HCT116 (cell line): ENCODE data around the gene CUL9. TPM values are rescaled to one million over a fixed set of nuclear protein-coding genes. Genes with fewer than 3 reads are reported as not detected.

Experiments used
- ATAC-seq: fragments of 200-7000 bp; cut with Tn5 transposase; 2 replicates; pipeline ENCODE4 v1.9.1; 2020; ENCODE audit warnings: mild to moderate bottlenecking, moderate library complexity
- BruUV-seq: library from RNA; stranded (reverse); fragments of 400-500 nt; replicated peaks from 2 replicates; lab custom pipeline; 2021; lab: Mats Ljungman, UMichigan
- CTCF ChIA-PET: fragments of 300-600 bp; sonication (Branson Sonifier 250); formaldehyde crosslinking; loops from one replicate; lab custom pipeline; 2021; ENCODE audit warnings: antibody characterized with exemption; lab: Charles Lee
- POLR2A ChIA-PET: fragments of 300-600, 350-600 bp; sonication (Branson Sonifier 250); formaldehyde crosslinking; loops from one replicate; lab custom pipeline; 2021; ENCODE audit warnings: antibody characterized with exemption; lab: Charles Lee
- RAD21 ChIA-PET, 2 experiments: fragments of 300-600 bp; sonication (Branson Sonifier 250); formaldehyde crosslinking; loops; one replicate each; lab custom pipeline; 2023; ENCODE audit warnings: low total read pairs in 2 of 2; ENCODE audit not compliant: uncharacterized antibody in 2 of 2, unreplicated experiment in 2 of 2, low non-redundant PET in 1 of 2; lab: Charles Lee
- DNase-seq: peaks from one replicate; pipeline ENCODE4 v3.0.0-alpha.2; 2010; ENCODE audit warnings: low read depth, low spot score
- H2AFZ ChIP-seq: fragments of 200-600 bp; shearing (Covaris generic), sonication (generic); 2 replicates; pipeline ENCODE4 v1.6.1; 2017; ENCODE audit warnings: low read depth, mixed run types, mixed read lengths, antibody characterized with exemption, low read length; ENCODE audit not compliant: poor library complexity, severe bottlenecking
- H3K27ac ChIP-seq: 2 replicates; pipeline ENCODE4 v1.5.1; 2012; ENCODE audit warnings: low read depth, low read length
- H3K27me3 ChIP-seq: fragments of 200-600 bp; sonication (generic); 2 replicates; pipeline ENCODE4 v1.6.1; 2016; ENCODE audit warnings: mixed run types, low read length, mixed read lengths; ENCODE audit not compliant: insufficient read depth
- H3K36me3 ChIP-seq, 2 experiments: fragments of 200-500 bp in 1 of 2; fragments of 200-600 bp in 1 of 2; sonication (Bioruptor generic) in 1 of 2; sonication (generic) in 1 of 2; 2 replicates each; pipeline versions ENCODE4 v1.5.1 to v1.6.1; 2014 to 2016; ENCODE audit warnings: low read length in 2 of 2, inconsistent platforms in 1 of 2, mixed read lengths in 1 of 2, mixed run types in 1 of 2; ENCODE audit not compliant: insufficient read depth in 2 of 2, control insufficient read depth in 1 of 2
- H3K4me1 ChIP-seq, 2 experiments: fragments of 200-600 bp in 1 of 2; sonication (generic) in 1 of 2; 2 replicates each; pipeline versions ENCODE4 v1.5.1 to v1.6.1; 2012 to 2017; ENCODE audit warnings: low read length in 2 of 2, inconsistent platforms in 1 of 2, mild to moderate bottlenecking in 1 of 2, mixed read lengths in 1 of 2, mixed run types in 1 of 2, moderate library complexity in 1 of 2; ENCODE audit not compliant: insufficient read depth in 2 of 2, control insufficient read depth in 1 of 2
- H3K4me2 ChIP-seq: fragments of 200-600 bp; sonication (generic); 2 replicates; pipeline ENCODE4 v1.6.1; 2017; ENCODE audit warnings: mixed run types, low read length, mixed read lengths
- H3K4me3 ChIP-seq, 2 experiments: fragments of 200-600 bp in 1 of 2; sonication (generic) in 1 of 2; replicated peaks in 1 of 2; 2 replicates each; pipeline ENCODE4 v1.5.1; 2011 to 2016; ENCODE audit warnings: low read length in 2 of 2, control low read depth in 1 of 2, low read depth in 1 of 2, mild to moderate bottlenecking in 1 of 2, mixed read lengths in 1 of 2, mixed run types in 1 of 2
- H3K79me2 ChIP-seq: fragments of 200-600 bp; sonication (generic); 2 replicates; pipeline ENCODE4 v1.6.1; 2017; ENCODE audit warnings: mild to moderate bottlenecking, mixed run types, low read length, moderate library complexity, mixed read lengths; ENCODE audit not compliant: insufficient read depth
- H3K9ac ChIP-seq: fragments of 200-600 bp; sonication (generic); 2 replicates; pipeline ENCODE4 v1.6.1; 2016; ENCODE audit warnings: low read length, mixed read lengths
- H3K9me2 ChIP-seq: fragments of 200-600 bp; sonication (generic), shearing (Covaris generic); 2 replicates; pipeline ENCODE4 v1.6.1; 2017; ENCODE audit warnings: mixed run types, mild to moderate bottlenecking, moderate library complexity; ENCODE audit not compliant: insufficient read depth
- H3K9me3 ChIP-seq, 2 experiments: fragments of 200-500 bp in 1 of 2; fragments of 200-600 bp in 1 of 2; sonication (Bioruptor generic) in 1 of 2; sonication (generic) in 1 of 2; 2 replicates each; pipeline ENCODE4 v1.6.1; 2014 to 2017; ENCODE audit warnings: low read length in 2 of 2, mixed read lengths in 2 of 2, inconsistent platforms in 1 of 2, low read depth in 1 of 2, mild to moderate bottlenecking in 1 of 2, mixed run types in 1 of 2, moderate library complexity in 1 of 2; ENCODE audit not compliant: control insufficient read depth in 1 of 2, insufficient read depth in 1 of 2
- H4K20me1 ChIP-seq: fragments of 200-600 bp; sonication (generic), shearing (Covaris generic); 2 replicates; pipeline ENCODE4 v1.6.1; 2017; ENCODE audit warnings: mixed run types, mild to moderate bottlenecking, moderate library complexity; ENCODE audit not compliant: insufficient read depth
- CBX3 ChIP-seq: IDR thresholded peaks from 2 replicates; pipeline ENCODE4 v1.6.1; 2012; ENCODE audit warnings: low read depth
- EGR1 ChIP-seq: IDR thresholded peaks from 2 replicates; pipeline ENCODE4 v1.6.1; 2012; ENCODE audit warnings: low read depth
- ELF1 ChIP-seq: IDR thresholded peaks from 2 replicates; pipeline ENCODE4 v1.6.1; 2012; ENCODE audit warnings: low read depth, borderline replicate concordance
- EZH2 ChIP-seq: fragments of 200-600 bp; sonication (generic); IDR thresholded peaks from 2 replicates; pipeline ENCODE4 v1.6.1; 2017; ENCODE audit warnings: antibody characterized with exemption, mixed run types
- FOSL1 ChIP-seq: IDR thresholded peaks from 2 replicates; pipeline ENCODE4 v1.6.1; 2012; ENCODE audit warnings: low read depth
- TCF7L2 ChIP-seq: IDR thresholded peaks from 2 replicates; pipeline ENCODE4 v1.7.0; 2011; ENCODE audit warnings: borderline replicate concordance, inconsistent platforms; ENCODE audit not compliant: insufficient read depth, insufficient read length; ENCODE audit errors: extremely low read depth
- ZFX ChIP-seq: fragments of 450-650 bp; IDR thresholded peaks from 2 replicates; pipeline ENCODE4 v1.6.1; 2017
- intact Hi-C: fragments of 100-400 bp; cut with micrococcal nuclease; formaldehyde crosslinking; loops from 2 replicates; pipeline ENCODE4 v1.10.0; 2022
- total RNA-seq: library from RNA; stranded (reverse); gene quantifications from one replicate; pipeline ENCODE4 v1.2.1, GENCODE V29; 2021; ENCODE audit not compliant: unreplicated experiment
- TF ChIP-seq, protein P1 (sequence below), 3 experiments: fragments of 200-600 bp in 1 of 3; sonication (generic) in 1 of 3; IDR thresholded peaks in 2 of 3; conservative IDR thresholded peaks in 1 of 3; 2 replicates each; pipeline ENCODE4 v1.5.1; 2012 to 2017; ENCODE audit warnings: low read depth in 2 of 3, low read length in 2 of 3, antibody characterized with exemption in 1 of 3, borderline replicate concordance in 1 of 3, control low read depth in 1 of 3, mild to moderate bottlenecking in 1 of 3, mixed read lengths in 1 of 3, mixed run types in 1 of 3, moderate library complexity in 1 of 3; ENCODE audit not compliant: insufficient read depth in 1 of 3

CUL9 gene
- total RNA-seq, 1 experiment from 2014 or later, result 36.5 TPM

DNA sequence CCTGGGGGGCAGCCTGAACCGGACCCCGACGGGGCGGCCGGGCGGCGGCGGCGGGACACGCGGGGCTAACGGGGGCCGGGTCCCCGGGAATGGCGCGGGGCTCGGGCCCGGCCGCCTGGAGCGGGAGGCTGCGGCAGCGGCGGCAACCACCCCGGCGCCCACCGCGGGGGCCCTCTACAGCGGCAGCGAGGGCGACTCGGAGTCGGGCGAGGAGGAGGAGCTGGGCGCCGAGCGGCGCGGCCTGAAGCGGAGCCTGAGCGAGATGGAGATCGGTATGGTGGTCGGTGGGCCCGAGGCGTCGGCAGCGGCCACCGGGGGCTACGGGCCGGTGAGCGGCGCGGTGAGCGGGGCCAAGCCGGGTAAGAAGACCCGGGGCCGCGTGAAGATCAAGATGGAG, 10.3 kb upstream of the CUL9 start:
- POLR2A ChIA-PET, result interaction anchor here (0.5 kb wide), 1 partner anchor 299 kb away, joined by 8 read pairs; no protein-coding TSS in a partner anchor
- no peak overlapping the region for H2AFZ ChIP-seq

More for the DNA sequence above, 10.3 kb upstream of the CUL9 start:
- H3K9me2 ChIP-seq, result no peaks in the 10 kb centered on the region
- BruUV-seq, result no TSS peak
- intact Hi-C loops, result loop anchor here (5.0 kb wide), 2 partner anchors 114 to 346 kb away; partner anchors contain the start of genes KLC4, MRPL2, POLR1C and YIPF3
- H3K4me2 ChIP-seq, result peak overlapping the region; percentile 81
- H3K4me1 ChIP-seq, result peaks cover 28 to 37% of the 10 kb centered on the region in 2 experiments
- ATAC-seq (no peak; the same call in 1 of the 2 replicates), DNase-seq (no peak)
- no peaks in the 10 kb centered on the region for H3K9me3 ChIP-seq
- no peaks in the 10 kb centered on the region for H4K20me1 ChIP-seq
- TF ChIP-seq ELF1 (no peak), ZFX (peak; percentile 93), FOSL1 (no peak), TCF7L2 (no peak), EGR1 (no peak), CBX3 (no peak), EZH2 (no peak)
- TF ChIP-seq, protein P1, sequence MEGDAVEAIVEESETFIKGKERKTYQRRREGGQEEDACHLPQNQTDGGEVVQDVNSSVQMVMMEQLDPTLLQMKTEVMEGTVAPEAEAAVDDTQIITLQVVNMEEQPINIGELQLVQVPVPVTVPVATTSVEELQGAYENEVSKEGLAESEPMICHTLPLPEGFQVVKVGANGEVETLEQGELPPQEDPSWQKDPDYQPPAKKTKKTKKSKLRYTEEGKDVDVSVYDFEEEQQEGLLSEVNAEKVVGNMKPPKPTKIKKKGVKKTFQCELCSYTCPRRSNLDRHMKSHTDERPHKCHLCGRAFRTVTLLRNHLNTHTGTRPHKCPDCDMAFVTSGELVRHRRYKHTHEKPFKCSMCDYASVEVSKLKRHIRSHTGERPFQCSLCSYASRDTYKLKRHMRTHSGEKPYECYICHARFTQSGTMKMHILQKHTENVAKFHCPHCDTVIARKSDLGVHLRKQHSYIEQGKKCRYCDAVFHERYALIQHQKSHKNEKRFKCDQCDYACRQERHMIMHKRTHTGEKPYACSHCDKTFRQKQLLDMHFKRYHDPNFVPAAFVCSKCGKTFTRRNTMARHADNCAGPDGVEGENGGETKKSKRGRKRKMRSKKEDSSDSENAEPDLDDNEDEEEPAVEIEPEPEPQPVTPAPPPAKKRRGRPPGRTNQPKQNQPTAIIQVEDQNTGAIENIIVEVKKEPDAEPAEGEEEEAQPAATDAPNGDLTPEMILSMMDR (IDR thresholded peaks at IDR 0.05 in 2 of 3, conservative IDR thresholded peaks at IDR 0.05 in 1 of 3; ENCODE audit: borderline replicate concordance in 1 of 3, insufficient read depth in 1 of 3, low read depth in 2 of 3, low read length in 2 of 3), result no peak
- H3K79me2 ChIP-seq, result peaks cover 42% of the 10 kb centered on the region
- RAD21 ChIA-PET, result no interaction called here
- H3K27me3 ChIP-seq, result no peaks in the 10 kb centered on the region
- H3K4me3 ChIP-seq, result peak overlapping the region; percentile 83 to 84
- H3K9ac ChIP-seq, result peak overlapping the region; percentile 87
- CTCF ChIA-PET, result interaction anchor here (0.8 kb wide), 1 partner anchor 158 kb away, joined by 3 read pairs; the partner anchor contains the start of gene KLHDC3
- H3K36me3 ChIP-seq, result peaks cover 12 to 20% of the 10 kb centered on the region in 2 experiments
- peak overlapping the region; percentile 87 for H3K27ac ChIP-seq
